GM10266 (cell line): ENCODE results near the gene PRM3.
A peak's percentile ranks its signal among the peaks of the same experiment; 100 is the strongest.

ENCODE experiments used
- DNase-seq: peaks from one replicate; pipeline ENCODE4 v3.0.0; 2012; ENCODE audit errors: extremely low spot score
- TF ChIP-seq, protein P1 (sequence below): IDR thresholded peaks from 2 replicates; pipeline ENCODE4 v1.5.1; 2012; ENCODE audit warnings: mild to moderate bottlenecking, low read depth; ENCODE audit not compliant: control insufficient read depth, insufficient read depth; ENCODE audit errors: missing control alignments

PRM3 gene

DNA sequence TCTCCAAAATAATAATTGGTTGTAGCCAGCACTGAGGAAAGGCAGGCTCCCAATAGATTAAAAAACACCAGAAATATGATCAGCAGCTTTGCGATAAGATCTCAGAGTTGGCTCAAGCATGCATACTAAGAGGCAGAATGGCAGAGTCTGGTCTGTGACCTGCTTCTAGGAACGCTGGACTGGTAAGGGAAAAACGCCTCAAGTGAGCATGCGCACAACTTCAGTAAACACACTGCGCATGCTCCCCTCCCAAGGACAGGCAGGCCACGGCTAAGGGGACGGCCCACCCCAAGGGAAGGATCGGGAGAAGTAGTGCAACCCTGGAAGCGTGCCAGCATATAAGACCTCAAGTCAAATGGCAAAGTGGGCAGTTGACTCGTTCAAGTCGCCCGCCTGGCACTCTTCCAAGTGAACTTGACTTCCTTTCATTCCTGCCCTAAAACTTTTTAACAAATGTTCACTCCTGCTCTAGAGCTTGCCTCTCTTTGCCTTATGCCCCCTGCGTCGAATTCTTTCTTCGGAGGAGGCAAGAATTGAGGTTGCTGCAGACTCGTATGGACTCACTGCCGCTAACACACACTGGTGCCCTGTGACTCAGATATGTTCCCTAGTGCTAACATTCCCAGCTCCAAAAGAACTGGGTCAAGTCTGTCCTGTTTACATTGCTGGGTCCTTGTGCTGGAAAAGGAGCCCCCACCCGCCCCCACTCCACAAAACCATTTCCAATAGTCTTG is 30.1 kb upstream of the PRM3 start:
- DNase-seq = no peak
- TF ChIP-seq, protein P1, sequence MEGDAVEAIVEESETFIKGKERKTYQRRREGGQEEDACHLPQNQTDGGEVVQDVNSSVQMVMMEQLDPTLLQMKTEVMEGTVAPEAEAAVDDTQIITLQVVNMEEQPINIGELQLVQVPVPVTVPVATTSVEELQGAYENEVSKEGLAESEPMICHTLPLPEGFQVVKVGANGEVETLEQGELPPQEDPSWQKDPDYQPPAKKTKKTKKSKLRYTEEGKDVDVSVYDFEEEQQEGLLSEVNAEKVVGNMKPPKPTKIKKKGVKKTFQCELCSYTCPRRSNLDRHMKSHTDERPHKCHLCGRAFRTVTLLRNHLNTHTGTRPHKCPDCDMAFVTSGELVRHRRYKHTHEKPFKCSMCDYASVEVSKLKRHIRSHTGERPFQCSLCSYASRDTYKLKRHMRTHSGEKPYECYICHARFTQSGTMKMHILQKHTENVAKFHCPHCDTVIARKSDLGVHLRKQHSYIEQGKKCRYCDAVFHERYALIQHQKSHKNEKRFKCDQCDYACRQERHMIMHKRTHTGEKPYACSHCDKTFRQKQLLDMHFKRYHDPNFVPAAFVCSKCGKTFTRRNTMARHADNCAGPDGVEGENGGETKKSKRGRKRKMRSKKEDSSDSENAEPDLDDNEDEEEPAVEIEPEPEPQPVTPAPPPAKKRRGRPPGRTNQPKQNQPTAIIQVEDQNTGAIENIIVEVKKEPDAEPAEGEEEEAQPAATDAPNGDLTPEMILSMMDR = no peak

DNA sequence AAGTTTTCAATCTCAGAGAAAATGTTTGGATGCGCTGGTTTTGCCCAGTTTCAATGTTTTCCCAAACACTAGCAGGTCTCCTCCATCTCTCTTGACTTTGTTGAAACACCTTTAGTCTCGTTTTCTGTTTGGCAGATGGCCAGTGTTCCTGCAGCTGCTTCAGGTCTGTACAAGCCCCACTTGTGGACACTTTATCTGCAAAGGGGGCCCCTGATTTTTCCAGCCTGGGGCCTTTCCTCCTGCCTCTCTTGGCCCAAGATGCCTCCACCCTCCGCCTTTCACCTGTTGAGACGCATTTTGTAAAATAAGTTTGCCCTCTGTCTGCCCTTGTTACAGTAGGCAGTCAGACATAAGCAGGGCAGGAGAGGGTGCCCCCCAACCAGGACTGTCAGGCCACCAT is 29.5 kb upstream of the PRM3 start:
- DNase-seq = no peak
- TF ChIP-seq, protein P1 = no peak

DNA sequence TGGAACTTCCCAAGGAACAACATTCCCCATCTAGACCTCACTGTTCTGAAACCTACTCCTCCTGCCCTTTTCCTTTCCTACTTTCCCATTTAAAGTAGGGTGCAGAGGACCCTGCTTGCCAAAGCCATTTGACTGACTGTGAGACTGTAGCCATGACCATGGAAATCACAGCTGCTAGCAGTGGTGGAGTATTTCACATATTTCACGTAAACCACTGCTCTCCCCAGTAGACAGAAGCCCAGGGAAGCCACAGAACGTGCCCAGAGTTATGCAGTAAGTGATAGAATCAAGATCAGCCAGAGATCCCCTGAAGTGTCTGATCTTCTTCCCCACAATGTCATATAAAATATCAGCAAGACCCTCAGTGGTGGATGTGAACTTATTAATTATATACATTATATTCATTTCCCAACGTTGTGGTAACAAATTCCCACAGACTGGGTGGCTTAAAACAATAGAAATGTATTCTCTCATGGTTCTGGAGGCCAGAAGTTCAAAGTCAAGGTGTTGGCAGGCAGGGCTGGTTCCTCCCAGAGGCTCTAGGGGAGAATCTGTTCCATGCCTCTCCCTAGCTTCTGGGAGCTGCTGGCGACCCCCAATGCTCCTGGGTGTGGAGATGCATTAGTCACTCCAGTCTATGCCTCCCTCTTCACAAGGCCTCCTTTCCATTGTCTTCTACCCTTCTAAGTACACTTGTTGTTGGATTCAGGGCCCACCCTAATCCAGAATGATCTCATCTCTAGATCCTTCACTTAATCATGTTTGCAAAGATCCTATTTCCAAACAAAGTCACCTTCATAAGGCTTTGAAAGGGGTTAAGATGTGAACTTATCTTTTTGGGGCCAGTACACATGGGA is 28.4 kb upstream of the PRM3 start:
- TF ChIP-seq, protein P1 = no peak

GRCh38 chr16:11300560-11300892 is 27.1 kb upstream of the PRM3 start:
- TF ChIP-seq, protein P1 = no peak
- DNase-seq = no peak

More for the DNA sequence above, 28.4 kb upstream of the PRM3 start:
- DNase-seq = no peak

GRCh38 chr16:11299865-11300559 is 26.6 kb upstream of the PRM3 start:
- TF ChIP-seq, protein P1 = no peak
- DNase-seq = no peak

DNA sequence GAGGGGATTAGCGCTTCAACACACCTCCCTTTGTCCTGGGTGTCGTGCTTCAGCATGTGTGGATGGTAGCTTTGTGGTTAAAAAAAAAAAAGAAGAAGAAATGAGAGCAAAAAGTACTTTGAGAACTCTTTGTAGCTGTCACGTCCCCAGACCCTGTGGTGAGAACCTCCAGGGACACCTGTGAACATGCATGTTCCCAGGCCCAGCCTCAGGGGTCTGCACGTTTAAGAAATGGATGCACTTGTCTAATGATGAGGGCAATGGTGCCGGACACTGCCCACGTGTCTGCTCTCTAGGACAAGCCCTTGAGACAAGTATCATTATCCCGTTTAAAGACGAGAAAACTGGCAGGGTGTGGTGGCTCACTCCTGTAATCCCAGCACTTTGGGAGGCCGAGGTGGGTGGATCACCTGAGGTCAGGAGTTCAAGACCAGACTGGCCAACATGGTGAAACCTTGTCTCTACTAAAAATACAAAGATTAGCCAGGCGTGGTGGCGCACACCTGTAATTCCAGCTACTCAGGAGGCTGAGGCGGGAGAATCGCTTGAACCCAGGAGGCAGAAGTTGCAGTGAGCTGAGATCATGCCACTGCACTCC is 25.6 kb upstream of the PRM3 start:
- DNase-seq = peak; percentile 53

GRCh38 chr16:11298143-11298900 is 24.9 kb upstream of the PRM3 start:
- TF ChIP-seq, protein P1 = no peak
- no peak for DNase-seq
